ELF-1 (cell line): ENCODE results near the gene ARIH2.
A peak's percentile ranks its signal among the peaks of the same experiment; 100 is the strongest.

Experiments used
- DNase-seq: peaks from one replicate; pipeline ENCODE4 v3.0.0-alpha.2; 2016; ENCODE audit warnings: low read depth, low spot score

Gene ARIH2

GRCh38 chr3:49019941-49020329 is 101.3 kb downstream of the ARIH2 start:
- no peak for DNase-seq

GRCh38 chr3:49020330-49021212 is 101.9 kb downstream of the ARIH2 start:
- peak; percentile 76 for DNase-seq

- peak; percentile 99 for DNase-seq
Observed at GRCh38 chr3:49021213-49021812, 102.7 kb downstream of the ARIH2 start.

- peak; percentile 98 for DNase-seq
Observed at GRCh38 chr3:49021813-49022687, 103.4 kb downstream of the ARIH2 start, which contains the start of gene NDUFAF3. Gene NDUFAF3 (plus strand): TSS chr3:49022121. CDS start chr3:49022145, 24 bp downstream.

- peak; percentile 53 for DNase-seq
Observed at GRCh38 chr3:49022688-49023171, 104.1 kb downstream of the ARIH2 start.

GRCh38 chr3:49023775-49024174 is 105.1 kb downstream of the ARIH2 start:
- no peak for DNase-seq

GRCh38 chr3:49024449-49024848 is 105.8 kb downstream of the ARIH2 start:
- no peak for DNase-seq

GRCh38 chr3:49025005-49025792 is 106.6 kb downstream of the ARIH2 start:
- no peak for DNase-seq

- DNase-seq: no peak
Observed at GRCh38 chr3:49025793-49026520, 107.3 kb downstream of the ARIH2 start.

GRCh38 chr3:49026536-49026935 is 107.9 kb downstream of the ARIH2 start:
- no peak for DNase-seq

- no peak for DNase-seq
Observed at GRCh38 chr3:49027634-49028033, 109.0 kb downstream of the ARIH2 start.

- DNase-seq: no peak
Observed at GRCh38 chr3:49028298-49028672, 109.6 kb downstream of the ARIH2 start.

GRCh38 chr3:49028673-49029562 is 110.3 kb downstream of the ARIH2 start, which contains the start of gene IMPDH2:
Gene IMPDH2 (minus strand): TSS chr3:49029398. CDS start chr3:49029350, 48 bp downstream.
- DNase-seq: peak; percentile 96

- DNase-seq: no peak
Observed at GRCh38 chr3:49029563-49029884, 110.9 kb downstream of the ARIH2 start.

GRCh38 chr3:49030321-49030720 is 111.7 kb downstream of the ARIH2 start:
- no peak for DNase-seq

GRCh38 chr3:49032646-49033304 is 114.1 kb downstream of the ARIH2 start:
- DNase-seq: no peak

- DNase-seq: no peak
Observed at GRCh38 chr3:49034650-49035049, 116.0 kb downstream of the ARIH2 start.

- DNase-seq: no peak
Observed at GRCh38 chr3:49035281-49035680, 116.6 kb downstream of the ARIH2 start.
